CD14-positive monocyte (primary cell): Measurements from ENCODE around the gene NAT16. TPM values are rescaled to one million over a fixed set of nuclear protein-coding genes. Genes with fewer than 3 reads are reported as not detected.

Experiments used
- DNase-seq, 3 donors: peaks; one replicate each; pipeline ENCODE4 v3.0.0-alpha.2; 2011 to 2022
- H2AFZ ChIP-seq: 2 replicates; pipeline ENCODE4 v1.6.0; 2012; ENCODE audit warnings: mild to moderate bottlenecking, low read depth, low read length, inconsistent platforms; ENCODE audit not compliant: insufficient read depth, poor library complexity, severe bottlenecking
- H3K27ac ChIP-seq, 2 donors: 1 replicate in 1 of 2; 2 replicates in 1 of 2; pipeline ENCODE4 v1.5.1; 2012 to 2013; ENCODE audit warnings: low read length in 2 of 2, control low read depth in 1 of 2, inconsistent platforms in 1 of 2, low read depth in 1 of 2, mild to moderate bottlenecking in 1 of 2
- H3K27me3 ChIP-seq, 2 donors: one replicate each; pipeline versions ENCODE4 v1.6.0 to v1.6.1; 2011 to 2013; ENCODE audit warnings: low read length in 2 of 2; ENCODE audit not compliant: control insufficient read depth in 2 of 2, insufficient read depth in 2 of 2
- H3K36me3 ChIP-seq, 2 donors: replicated peaks in 1 of 2; 1 replicate in 1 of 2; 2 replicates in 1 of 2; pipeline versions ENCODE4 v1.5.1 to v1.6.1; 2012 to 2013; ENCODE audit warnings: low read length in 2 of 2, control low read depth in 1 of 2, inconsistent platforms in 1 of 2, mild to moderate bottlenecking in 1 of 2; ENCODE audit not compliant: insufficient read depth in 2 of 2, control insufficient read depth in 1 of 2
- H3K4me1 ChIP-seq, 2 donors: 1 replicate in 1 of 2; 2 replicates in 1 of 2; pipeline versions ENCODE4 v1.5.1 to v1.6.1; 2012 to 2013; ENCODE audit warnings: low read length in 2 of 2, control low read depth in 1 of 2, inconsistent platforms in 1 of 2, mild to moderate bottlenecking in 1 of 2, moderate library complexity in 1 of 2; ENCODE audit not compliant: insufficient read depth in 2 of 2, control insufficient read depth in 1 of 2
- H3K4me2 ChIP-seq: replicated peaks from 2 replicates; pipeline ENCODE3; 2012; ENCODE audit warnings: low read length, moderate library complexity, mild to moderate bottlenecking; ENCODE audit not compliant: poor library complexity, severe bottlenecking; ENCODE audit errors: extremely low read depth
- H3K4me3 ChIP-seq, 3 experiments: fragments of 200-600 bp in 1 of 3; sonication (generic) in 1 of 3; replicated peaks in 1 of 3; 1 replicate in 2 of 3; 2 replicates in 1 of 3; pipeline ENCODE4 v1.5.1; 2011 to 2013; ENCODE audit warnings: low read length in 3 of 3, mild to moderate bottlenecking in 3 of 3, control low read depth in 2 of 3, low read depth in 2 of 3, inconsistent platforms in 1 of 3, moderate library complexity in 1 of 3
- H3K79me2 ChIP-seq: 2 replicates; pipeline ENCODE4 v1.6.0; 2012; ENCODE audit warnings: mild to moderate bottlenecking, control low read depth, inconsistent platforms, low read length, moderate library complexity; ENCODE audit not compliant: insufficient read depth
- H3K9ac ChIP-seq: 2 replicates; pipeline ENCODE4 v1.6.0; 2017; ENCODE audit warnings: low read length, mild to moderate bottlenecking; ENCODE audit not compliant: insufficient read depth, poor library complexity, severe bottlenecking
- H3K9me3 ChIP-seq, 2 donors: replicated peaks in 1 of 2; 1 replicate in 1 of 2; 2 replicates in 1 of 2; pipeline versions ENCODE4 v1.5.1 to v1.6.1; 2012 to 2013; ENCODE audit warnings: low read length in 2 of 2, control low read depth in 1 of 2; ENCODE audit not compliant: control insufficient read depth in 1 of 2, insufficient read depth in 1 of 2
- H4K20me1 ChIP-seq: 2 replicates; pipeline ENCODE4 v1.6.0; 2012; ENCODE audit warnings: mild to moderate bottlenecking, low read length, control low read depth, moderate library complexity; ENCODE audit not compliant: insufficient read depth
- H3K27ac Mint-ChIP-seq, 7 donors: one replicate each; pipeline ENCODE4 v1.8.0; 2020; ENCODE audit warnings: mild to moderate bottlenecking in 7 of 7, mixed read lengths in 7 of 7, moderate library complexity in 6 of 7, inconsistent platforms in 2 of 7
- H3K27me3 Mint-ChIP-seq, 3 donors: one replicate each; pipeline ENCODE4 v1.8.0; 2021 to 2022; ENCODE audit warnings: low read depth in 3 of 3, mild to moderate bottlenecking in 3 of 3, mixed read lengths in 3 of 3, moderate library complexity in 3 of 3, inconsistent platforms in 1 of 3
- H3K36me3 Mint-ChIP-seq, 2 donors: one replicate each; pipeline ENCODE4 v1.8.0; 2020; ENCODE audit warnings: mixed read lengths in 2 of 2, inconsistent platforms in 1 of 2, mild to moderate bottlenecking in 1 of 2
- H3K4me1 Mint-ChIP-seq: one replicate; pipeline ENCODE4 v1.8.0; 2020; ENCODE audit warnings: mild to moderate bottlenecking, mixed read lengths
- H3K4me3 Mint-ChIP-seq, 2 donors: one replicate each; pipeline ENCODE4 v1.8.0; 2020; ENCODE audit warnings: mild to moderate bottlenecking in 2 of 2, mixed read lengths in 2 of 2, moderate library complexity in 1 of 2
- H3K9me3 Mint-ChIP-seq, 7 donors: one replicate each; pipeline ENCODE4 v1.8.0; 2020 to 2022; ENCODE audit warnings: mixed read lengths in 7 of 7, mild to moderate bottlenecking in 6 of 7, moderate library complexity in 6 of 7, inconsistent platforms in 2 of 7
- WGBS: methylation state at CpG from one replicate; pipeline ENCODE4 v1.1.5; 2013; ENCODE audit warnings: missing lambda C conversion rate; ENCODE audit not compliant: insufficient coverage; 5-methylcytosine and 5-hydroxymethylcytosine counted together
- intact Hi-C, 2 donors: fragments of 100-400 bp; cut with micrococcal nuclease; formaldehyde crosslinking; loops; one replicate each; pipeline versions ENCODE4 v1.15.0 to v1.15.1; 2023
- polyA plus RNA-seq, 3 donors: library from polyadenylated mRNA; depleted of rRNA in 1 of 3; unstranded in 2 of 3; stranded (reverse) in 1 of 3; fragments of 300-500 nt in 2 of 3; fragments of >200 nt in 1 of 3; fragmentation: Illumina TruSeq in 2 of 3; gene quantifications; 1 replicate in 2 of 3; 2 replicates in 1 of 3; pipeline ENCODE4 v1.2.3, GENCODE V29; 2012 to 2021
- TF ChIP-seq, protein P1 (sequence below): fragments of 200-600 bp; IDR thresholded peaks from one replicate; pipeline ENCODE4 v1.8.0; 2022; ENCODE audit warnings: antibody characterized with exemption, mild to moderate bottlenecking

Gene NAT16
- polyA plus RNA-seq, 3 donors, result not detected

GRCh38 chr7:101127460-101128039 is 52.5 kb downstream of the NAT16 start:
- Histone ChIP-seq H3K4me2 (no peak overlapping the region), H3K4me3 (no peak overlapping the region), H3K36me3 (no peaks in the 10 kb centered on the region), H3K9me3 (no peaks in the 10 kb centered on the region), H3K9ac (no peak overlapping the region), H3K27ac (no peak overlapping the region), H3K4me1 (peaks cover 28 to 32% of the 10 kb centered on the region in 2 donors), H3K27me3 (peaks cover 4 to 26% of the 10 kb centered on the region in 2 donors), H2AFZ (no peak overlapping the region), H3K79me2 (no peaks in the 10 kb centered on the region), H4K20me1 (no peaks in the 10 kb centered on the region)
- Mint-ChIP-seq H3K36me3 (peaks cover 0 to 2% of the 10 kb centered on the region in 2 donors), H3K4me1 (peaks cover 31% of the 10 kb centered on the region), H3K9me3 (peaks cover 0 to 2% (median 0%) of the 10 kb centered on the region in 7 donors), H3K4me3 (peak overlapping the region in 1 of 2 donors; percentile 84), H3K27me3 (peaks cover 31 to 72% (median 54%) of the 10 kb centered on the region in 3 donors), H3K27ac (no peak overlapping the region)
- DNase-seq, result no peak
- WGBS, result 67% methylated on average over 2 of the region's 3 CpGs
- intact Hi-C loops, result no loop called here
- TF ChIP-seq, protein P1, sequence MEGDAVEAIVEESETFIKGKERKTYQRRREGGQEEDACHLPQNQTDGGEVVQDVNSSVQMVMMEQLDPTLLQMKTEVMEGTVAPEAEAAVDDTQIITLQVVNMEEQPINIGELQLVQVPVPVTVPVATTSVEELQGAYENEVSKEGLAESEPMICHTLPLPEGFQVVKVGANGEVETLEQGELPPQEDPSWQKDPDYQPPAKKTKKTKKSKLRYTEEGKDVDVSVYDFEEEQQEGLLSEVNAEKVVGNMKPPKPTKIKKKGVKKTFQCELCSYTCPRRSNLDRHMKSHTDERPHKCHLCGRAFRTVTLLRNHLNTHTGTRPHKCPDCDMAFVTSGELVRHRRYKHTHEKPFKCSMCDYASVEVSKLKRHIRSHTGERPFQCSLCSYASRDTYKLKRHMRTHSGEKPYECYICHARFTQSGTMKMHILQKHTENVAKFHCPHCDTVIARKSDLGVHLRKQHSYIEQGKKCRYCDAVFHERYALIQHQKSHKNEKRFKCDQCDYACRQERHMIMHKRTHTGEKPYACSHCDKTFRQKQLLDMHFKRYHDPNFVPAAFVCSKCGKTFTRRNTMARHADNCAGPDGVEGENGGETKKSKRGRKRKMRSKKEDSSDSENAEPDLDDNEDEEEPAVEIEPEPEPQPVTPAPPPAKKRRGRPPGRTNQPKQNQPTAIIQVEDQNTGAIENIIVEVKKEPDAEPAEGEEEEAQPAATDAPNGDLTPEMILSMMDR, result no peak

DNA sequence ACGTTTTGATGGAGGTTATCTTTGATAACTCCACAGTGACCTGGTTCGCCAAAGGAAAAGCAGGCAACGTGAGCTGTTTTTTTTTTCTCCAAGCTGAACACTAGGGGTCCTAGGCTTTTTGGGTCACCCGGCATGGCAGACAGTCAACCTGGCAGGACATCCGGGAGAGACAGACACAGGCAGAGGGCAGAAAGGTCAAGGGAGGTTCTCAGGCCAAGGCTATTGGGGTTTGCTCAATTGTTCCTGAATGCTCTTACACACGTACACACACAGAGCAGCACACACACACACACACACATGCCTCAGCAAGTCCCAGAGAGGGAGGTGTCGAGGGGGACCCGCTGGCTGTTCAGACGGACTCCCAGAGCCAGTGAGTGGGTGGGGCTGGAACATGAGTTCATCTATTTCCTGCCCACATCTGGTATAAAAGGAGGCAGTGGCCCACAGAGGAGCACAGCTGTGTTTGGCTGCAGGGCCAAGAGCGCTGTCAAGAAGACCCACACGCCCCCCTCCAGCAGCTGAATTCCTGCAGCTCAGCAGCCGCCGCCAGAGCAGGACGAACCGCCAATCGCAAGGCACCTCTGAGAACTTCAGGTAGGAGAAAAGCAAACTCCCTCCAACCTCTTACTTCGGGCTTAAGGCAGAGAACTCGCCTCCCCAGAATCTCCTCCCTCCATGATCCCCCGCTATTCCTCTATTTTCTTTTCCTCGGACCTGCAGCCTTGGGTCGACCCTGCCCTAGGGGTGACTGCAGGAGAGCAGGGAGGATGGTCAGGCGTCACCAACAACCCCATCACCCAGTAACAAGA is 53.2 kb downstream of the NAT16 start, which contains the start of gene SERPINE1:
TSS of gene SERPINE1 (plus strand) at position 454 of the 809 bp plus-strand sequence. CDS start 1,290 bp downstream, outside the sequence.
- H3K36me3 Mint-ChIP-seq, result peaks cover 0 to 2% of the 10 kb centered on the region in 2 donors
- H3K4me1 ChIP-seq, result peaks cover 33 to 39% of the 10 kb centered on the region in 2 donors
- H3K4me3 Mint-ChIP-seq, result peak within 1 kb of the TSS; percentile 24 to 84
- no peak within 1 kb of the TSS for H3K4me3 ChIP-seq
- H3K9me3 Mint-ChIP-seq, result peaks cover 0 to under 1% (median 0%) of the 10 kb centered on the region in 7 donors
- H3K27ac ChIP-seq, result no peak within 1 kb of the TSS
- H3K9me3 ChIP-seq, result no peaks in the 10 kb centered on the region
- peak; percentile 58 to 79 (median 71) for DNase-seq
- no peak within 1 kb of the TSS for H3K9ac ChIP-seq
- peak within 1 kb of the TSS; percentile 19 for H3K4me2 ChIP-seq
- peak within 1 kb of the TSS; percentile 19 for H2AFZ ChIP-seq
- no peaks in the 10 kb centered on the region for H3K79me2 ChIP-seq
- H4K20me1 ChIP-seq, result no peaks in the 10 kb centered on the region
- WGBS, result 9% methylated on average over 15 of the region's 22 CpGs
- intact Hi-C loops, result no loop called here
- peaks cover 38% of the 10 kb centered on the region for H3K4me1 Mint-ChIP-seq
- peaks cover 4 to 26% of the 10 kb centered on the region in 2 donors for H3K27me3 ChIP-seq
- peak within 1 kb of the TSS in 4 of 7 donors; percentile 0 to 62 (median 34) for H3K27ac Mint-ChIP-seq
- H3K27me3 Mint-ChIP-seq, result peaks cover 32 to 73% (median 54%) of the 10 kb centered on the region in 3 donors
- TF ChIP-seq, protein P1, result peak; percentile 10
- H3K36me3 ChIP-seq, result no peaks in the 10 kb centered on the region
